ENCODE results near the gene CD7. TPM values are rescaled to one million over a fixed set of nuclear protein-coding genes. Genes with fewer than 3 reads are reported as not detected.

Gene CD7
- total RNA-seq, 2 donors from 2014 or later, result 0.55 to 0.80 TPM

- Histone ChIP-seq H3K9ac (ENCODE audit: extremely low read depth, low read length, poor library complexity, severe bottlenecking) (no peak overlapping the region), H3K27ac (ENCODE audit: low read depth, low read length) (no peak overlapping the region), H3K36me3 (ENCODE audit: control insufficient read depth, insufficient read depth, low read length) (no peaks in the 10 kb centered on the region), H3K4me1 (ENCODE audit: control insufficient read depth, insufficient read depth, low read length) (no peaks in the 10 kb centered on the region), H3K9me3 (ENCODE audit: control insufficient read depth, low read length) (no peaks in the 10 kb centered on the region), H3K27me3 (ENCODE audit: control insufficient read depth, insufficient read depth, low read length, poor library complexity, severe bottlenecking) (peaks cover 3% of the 10 kb centered on the region), H3K4me3 (ENCODE audit: low read length) (no peak overlapping the region)
- 89 to 97% methylated on average over 22 to 30 of the region's 30 CpGs for WGBS, 2 experiments (ENCODE audit: insufficient coverage in 1 of 2, insufficient read length in 1 of 2)
- H3K4me1 Mint-ChIP-seq, result peaks cover 6% of the 10 kb centered on the region
- peaks cover 8% of the 10 kb centered on the region for H3K27me3 Mint-ChIP-seq (ENCODE audit: insufficient read depth)
- no peaks in the 10 kb centered on the region for H3K9me3 Mint-ChIP-seq
- no peak overlapping the region for H3K27ac Mint-ChIP-seq
- no peak for TF ChIP-seq CTCF (conservative IDR thresholded peaks at IDR 0.05)
- no peak overlapping the region for H3K4me3 Mint-ChIP-seq
- H3K36me3 Mint-ChIP-seq (ENCODE audit: low read depth), result no peaks in the 10 kb centered on the region
- DNase-seq, result no peak
Observed at GRCh38 chr17:82325286-82326180, 8.1 kb upstream of the CD7 start.

GRCh38 chr17:82324566-82325285 lies 7.3 kb upstream of the CD7 start:
- Mint-ChIP-seq H3K9me3 (no peaks in the 10 kb centered on the region), H3K4me1 (peaks cover 6% of the 10 kb centered on the region), H3K27ac (no peak overlapping the region), H3K4me3 (no peak overlapping the region), H3K36me3 (ENCODE audit: low read depth) (no peaks in the 10 kb centered on the region), H3K27me3 (ENCODE audit: insufficient read depth) (peaks cover under 1% of the 10 kb centered on the region)
- no peaks in the 10 kb centered on the region for H3K27me3 ChIP-seq (ENCODE audit: control insufficient read depth, insufficient read depth, low read length, poor library complexity, severe bottlenecking)
- H3K36me3 ChIP-seq (ENCODE audit: control insufficient read depth, insufficient read depth, low read length), result no peaks in the 10 kb centered on the region
- H3K4me1 ChIP-seq (ENCODE audit: control insufficient read depth, insufficient read depth, low read length), result no peaks in the 10 kb centered on the region
- H3K9me3 ChIP-seq (ENCODE audit: control insufficient read depth, low read length), result no peaks in the 10 kb centered on the region
- 80 to 85% methylated on average over 20 to 23 of the region's 25 CpGs for WGBS, 2 experiments (ENCODE audit: insufficient coverage in 1 of 2, insufficient read length in 1 of 2)
- TF ChIP-seq CTCF (conservative IDR thresholded peaks at IDR 0.05), result no peak
- H3K27ac ChIP-seq (ENCODE audit: low read depth, low read length), result no peak overlapping the region
- no peak overlapping the region for H3K9ac ChIP-seq (ENCODE audit: extremely low read depth, low read length, poor library complexity, severe bottlenecking)
- H3K4me3 ChIP-seq (ENCODE audit: low read length), result no peak overlapping the region
- DNase-seq, result no peak

- WGBS, 2 experiments (ENCODE audit: insufficient coverage in 1 of 2, insufficient read length in 1 of 2), result 82 to 83% methylated on average over 5 to 21 of the region's 21 CpGs
- DNase-seq, result no peak
- Histone ChIP-seq H3K9me3 (ENCODE audit: control insufficient read depth, low read length) (no peaks in the 10 kb centered on the region), H3K27me3 (ENCODE audit: control insufficient read depth, insufficient read depth, low read length, poor library complexity, severe bottlenecking) (no peaks in the 10 kb centered on the region), H3K9ac (ENCODE audit: extremely low read depth, low read length, poor library complexity, severe bottlenecking) (no peak overlapping the region), H3K27ac (ENCODE audit: low read depth, low read length) (no peak overlapping the region), H3K4me1 (ENCODE audit: control insufficient read depth, insufficient read depth, low read length) (no peaks in the 10 kb centered on the region), H3K4me3 (ENCODE audit: low read length) (no peak overlapping the region), H3K36me3 (ENCODE audit: control insufficient read depth, insufficient read depth, low read length) (no peaks in the 10 kb centered on the region)
- no peak overlapping the region for H3K4me3 Mint-ChIP-seq
- H3K4me1 Mint-ChIP-seq, result peaks cover 6% of the 10 kb centered on the region
- no peaks in the 10 kb centered on the region for H3K9me3 Mint-ChIP-seq
- no peak overlapping the region for H3K27ac Mint-ChIP-seq
- TF ChIP-seq CTCF (conservative IDR thresholded peaks at IDR 0.05), result no peak
- H3K27me3 Mint-ChIP-seq (ENCODE audit: insufficient read depth), result no peaks in the 10 kb centered on the region
- H3K36me3 Mint-ChIP-seq (ENCODE audit: low read depth), result no peaks in the 10 kb centered on the region
Observed at GRCh38 chr17:82323514-82324234, 6.3 kb upstream of the CD7 start.
